Activated CD8-positive, alpha-beta memory T cell treated with anti-CD3 and anti-CD28 coated beads, Interleukin-2, amount 50 U/mL, for 24 hours (primary cell): ENCODE measurements around the gene CCHCR1.
A peak's percentile ranks its signal among the peaks of the same experiment; 100 is the strongest.
"Not testable (repeated sequence)": the region's sequence is repeated elsewhere in the genome, so short reads cannot be mapped to it uniquely, and the experiment has no call there.

Experiments used
- DNase-seq: peaks from one replicate; pipeline ENCODE4 v3.0.0-alpha.2; 2020; ENCODE audit errors: extremely low read depth

The CCHCR1 gene

DNA sequence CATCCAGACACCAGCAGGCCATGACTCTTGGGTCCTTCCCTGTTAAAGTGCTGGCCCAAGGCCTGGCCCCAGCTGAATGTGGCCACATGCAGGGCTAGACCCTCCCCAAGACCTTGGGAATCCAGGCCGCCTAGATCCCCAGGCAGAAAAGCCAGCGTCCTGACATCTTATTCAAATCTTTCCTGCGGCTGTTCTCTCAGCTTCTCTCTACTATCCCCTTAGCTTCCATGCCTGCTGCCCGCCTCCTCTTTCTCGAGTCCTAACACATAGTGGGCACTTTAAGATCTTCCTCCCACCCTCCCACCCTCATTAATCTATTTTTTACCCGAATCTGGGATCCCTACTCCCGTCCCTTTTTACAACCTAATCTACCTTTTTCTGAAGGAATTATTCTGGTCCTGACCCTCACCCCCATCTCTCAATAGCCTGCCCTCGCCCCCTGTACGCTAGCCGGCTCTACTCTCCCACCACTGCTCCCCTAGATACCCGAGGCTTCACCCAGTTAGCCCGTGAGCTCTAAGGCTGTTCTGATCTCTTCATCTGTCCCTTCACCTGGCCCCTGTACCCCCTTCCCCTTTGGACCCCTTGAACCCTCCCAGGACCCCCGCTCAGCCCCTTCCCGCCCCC lies at the start of gene CCHCR1:
Gene CCHCR1 (minus strand): TSS at position 290 of the 627 bp plus-strand sequence. CDS start 202 bp downstream, at position 88.
- DNase-seq, result no peak

GRCh38 chr6:31205638-31206037 lies 48.0 kb upstream of the CCHCR1 start:
- no peak for DNase-seq

DNA sequence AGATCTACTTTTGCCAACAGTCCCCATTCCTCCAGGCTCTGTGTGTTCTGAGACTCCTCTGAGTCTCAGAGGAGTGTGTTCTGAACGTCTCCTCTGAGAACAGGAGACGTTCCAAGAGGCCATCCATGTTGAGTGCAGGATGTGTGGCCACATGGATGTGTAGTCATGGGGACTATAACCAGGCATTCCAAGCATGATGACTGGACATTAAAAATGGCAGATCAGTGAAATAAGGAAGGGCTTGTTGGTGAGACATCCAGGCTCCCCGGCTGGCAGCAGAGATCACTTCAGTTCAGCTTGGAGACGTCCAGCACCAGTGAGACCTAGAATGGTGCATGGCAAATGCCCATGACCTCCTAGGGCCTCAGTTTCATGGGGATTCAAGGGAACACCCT lies 47.1 kb upstream of the CCHCR1 start:
- no peak for DNase-seq

DNA sequence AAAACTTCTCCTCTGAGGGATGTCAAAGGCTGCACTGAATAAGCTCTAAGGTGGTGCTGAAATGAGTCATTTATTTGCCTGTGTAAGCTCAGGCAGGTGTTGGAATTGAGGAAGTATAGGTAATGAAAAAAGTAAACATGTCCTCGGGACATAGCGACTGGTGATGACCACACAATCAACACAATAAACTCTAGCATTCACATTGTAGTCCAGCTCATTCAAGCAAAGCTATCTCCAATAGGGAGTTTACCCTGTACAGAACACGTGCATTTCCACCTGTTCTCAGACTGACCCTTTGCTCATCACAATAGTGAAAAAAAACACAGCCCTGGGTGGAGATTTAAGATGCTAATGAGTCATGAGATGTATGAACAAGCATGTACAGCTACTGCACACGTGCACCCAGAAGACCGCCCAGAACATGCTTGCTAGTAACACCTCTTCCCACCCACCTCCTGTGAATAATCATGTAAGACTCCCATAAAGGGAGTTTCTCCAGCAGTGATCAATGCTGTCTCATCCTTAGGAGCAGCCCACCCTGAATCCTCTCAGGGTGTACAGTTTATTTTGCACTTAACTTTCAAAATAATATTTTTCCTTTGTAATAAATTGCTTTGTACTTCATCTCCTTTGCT lies 45.9 kb upstream of the CCHCR1 start:
- DNase-seq, result peak; percentile 42

DNA sequence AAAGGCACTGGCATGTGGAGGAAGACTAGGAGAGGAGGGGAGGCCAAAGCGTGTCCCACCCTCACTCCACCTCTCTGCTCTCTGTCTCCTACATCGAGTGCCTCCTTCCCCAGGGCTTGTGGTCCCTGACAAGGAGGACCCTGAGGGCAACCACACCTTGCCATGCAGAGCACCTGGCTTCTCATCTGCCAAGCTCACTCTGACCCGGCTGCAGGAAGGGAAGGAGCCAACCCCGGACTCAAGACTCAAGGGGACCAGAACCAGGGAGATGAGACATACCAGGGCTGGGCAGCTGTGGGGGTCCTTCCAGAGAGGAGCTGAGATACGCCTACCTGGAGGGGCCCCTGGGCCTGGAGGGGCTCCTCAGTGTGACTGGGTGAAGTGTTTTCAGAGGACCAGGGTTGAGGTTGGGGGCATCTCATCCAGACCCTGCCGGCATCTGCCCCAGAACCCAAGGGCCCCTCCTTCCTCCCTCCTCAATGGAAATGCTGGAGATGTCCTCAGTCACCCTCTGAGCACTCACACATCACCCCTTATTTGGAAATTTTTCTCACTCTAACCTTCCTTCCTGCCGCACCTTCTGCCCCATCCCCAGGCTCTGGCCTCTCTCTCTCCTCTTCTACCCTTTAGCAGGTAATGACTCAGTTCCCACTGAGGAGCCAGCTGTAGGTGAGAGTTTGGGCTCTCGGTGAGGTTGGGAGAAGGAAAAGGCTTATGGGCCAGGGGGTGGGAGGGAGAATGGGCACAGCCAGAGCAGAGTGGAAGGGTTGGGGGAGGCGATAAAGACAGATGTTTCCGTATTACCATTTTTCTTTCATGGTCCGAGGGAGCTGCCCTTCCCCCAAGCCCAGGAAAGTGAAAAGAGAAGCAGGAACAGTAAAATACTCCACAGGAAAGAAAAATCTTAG lies 44.9 kb upstream of the CCHCR1 start:
- DNase-seq, result no peak

- not testable (repeated sequence) for DNase-seq
Measured at GRCh38 chr6:31199105-31199452, 41.5 kb upstream of the CCHCR1 start.

- DNase-seq, result peak; percentile 91
Measured at GRCh38 chr6:31197559-31198305, 40.1 kb upstream of the CCHCR1 start.

GRCh38 chr6:31196251-31197022 lies 38.8 kb upstream of the CCHCR1 start:
- DNase-seq, result not testable (repeated sequence)

DNA sequence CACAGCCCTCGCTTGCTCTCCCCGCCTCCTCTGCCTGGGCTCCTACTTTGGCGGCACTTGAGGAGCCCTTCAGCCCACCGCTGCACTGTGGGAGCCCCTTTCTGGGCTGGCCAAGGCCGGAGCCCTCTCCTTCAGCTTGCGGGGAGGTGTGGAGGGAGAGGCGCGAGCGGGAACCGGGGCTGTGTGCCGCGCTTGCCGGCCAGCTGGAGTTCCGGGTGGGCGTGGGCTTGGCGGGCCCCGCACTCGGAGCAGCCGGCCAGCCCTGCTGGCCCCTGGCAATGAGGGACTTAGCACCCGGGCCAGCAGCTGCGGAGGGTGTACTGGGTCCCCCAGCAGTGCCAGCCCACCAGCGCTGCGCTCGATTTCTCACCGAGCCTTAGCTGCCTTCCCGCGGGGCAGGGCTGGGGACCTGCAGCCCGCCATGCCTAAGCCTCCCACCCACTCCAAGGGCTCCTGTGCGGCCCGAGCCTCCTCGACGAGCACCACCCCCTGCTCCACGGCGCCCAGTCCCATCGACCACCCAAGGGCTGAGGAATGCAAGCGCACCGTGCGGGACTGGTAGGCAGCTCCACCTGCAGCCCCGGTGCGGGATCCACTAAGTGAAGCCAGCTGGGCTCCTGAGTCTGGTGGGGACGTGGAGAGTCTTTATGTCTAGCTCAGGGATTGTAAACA lies 37.8 kb upstream of the CCHCR1 start:
- not testable (repeated sequence) for DNase-seq

DNA sequence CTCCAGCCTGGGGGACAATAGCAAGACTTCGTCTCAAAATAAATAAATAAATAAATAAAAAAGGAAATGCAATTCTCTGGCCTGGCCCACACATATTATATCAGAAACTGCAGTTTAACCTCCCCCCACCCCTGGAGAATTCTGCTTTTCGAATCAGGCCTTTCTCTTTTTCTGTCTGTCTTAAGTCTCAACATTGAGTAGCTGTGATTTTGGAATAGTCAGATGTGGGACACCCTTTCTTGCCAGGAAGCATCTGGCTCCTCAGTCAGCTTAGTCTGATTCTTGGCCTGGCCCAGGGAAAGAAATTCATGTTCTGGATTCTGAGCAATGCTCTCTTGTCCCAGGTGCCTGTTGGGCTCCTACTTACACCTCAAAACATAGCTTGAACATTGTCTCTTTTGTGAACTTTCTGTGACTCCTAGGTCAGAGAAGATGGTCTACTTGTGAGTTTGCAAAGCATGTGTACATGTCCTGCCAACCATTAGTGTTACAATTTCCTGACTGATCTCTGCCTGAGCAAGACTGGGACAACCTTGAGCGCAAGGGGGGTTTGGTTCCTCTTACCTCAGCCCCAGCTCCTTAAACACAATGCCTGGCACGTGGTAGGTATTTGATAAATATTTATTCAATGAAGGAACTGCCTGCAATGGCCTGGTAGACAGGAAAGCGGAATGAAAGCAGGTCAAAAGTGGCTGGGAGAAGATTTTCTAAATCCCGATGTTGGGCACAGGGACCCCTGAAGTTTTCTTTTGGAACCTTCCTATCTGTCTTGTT lies 36.6 kb upstream of the CCHCR1 start:
- no peak for DNase-seq

DNA sequence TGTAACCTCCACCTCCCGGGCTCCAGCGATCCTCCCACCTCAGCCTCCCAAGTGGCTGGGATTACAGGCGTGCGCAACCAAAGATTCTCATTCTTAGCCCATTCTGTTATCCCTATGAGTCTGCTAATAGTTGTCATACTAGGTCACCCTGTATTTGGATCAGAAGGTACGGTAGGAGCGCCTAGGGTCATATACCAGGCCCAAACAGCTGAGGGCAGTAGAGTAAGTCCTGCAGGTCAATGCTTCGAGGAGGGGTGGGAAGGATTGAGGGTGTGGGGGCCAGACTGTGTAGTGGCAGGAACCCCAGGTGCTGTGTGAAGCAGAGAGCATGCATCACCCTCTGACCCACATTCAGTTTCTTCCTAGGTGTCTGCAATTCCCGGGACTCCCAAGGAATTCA lies 35.6 kb upstream of the CCHCR1 start:
- no peak for DNase-seq

DNA sequence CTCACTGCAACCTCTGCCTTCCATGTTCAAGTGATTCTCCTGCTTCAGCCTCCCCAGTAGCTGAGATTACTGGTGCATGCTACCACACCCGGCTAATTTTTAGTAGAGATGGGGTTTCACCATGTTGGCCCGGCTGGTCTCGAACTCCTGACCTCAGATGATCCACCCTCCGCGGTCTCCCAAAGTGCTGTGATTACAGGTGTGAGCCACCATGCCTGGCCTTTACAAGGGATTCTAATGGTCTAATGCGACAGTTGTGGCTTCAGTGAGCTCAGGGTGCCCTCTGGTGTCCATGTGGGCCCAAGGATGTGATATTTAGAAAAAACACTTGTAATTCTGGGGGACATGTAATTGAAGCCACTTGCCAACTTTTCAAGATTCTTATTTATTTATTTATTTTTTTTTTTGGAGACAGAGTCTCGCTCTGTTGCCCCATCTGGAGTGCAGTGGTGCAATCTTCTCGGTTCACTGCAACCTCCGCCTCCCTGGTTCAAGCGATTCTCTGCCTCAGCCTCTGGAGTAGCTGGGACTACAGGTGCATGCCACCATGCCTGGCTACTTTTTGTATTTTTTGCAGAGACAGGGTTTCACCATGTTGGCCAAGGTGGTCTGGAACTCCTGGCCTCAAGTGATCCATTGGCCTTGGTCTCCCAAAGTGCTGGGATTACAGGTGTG lies 35.0 kb upstream of the CCHCR1 start:
- DNase-seq, result not testable (repeated sequence)

DNA sequence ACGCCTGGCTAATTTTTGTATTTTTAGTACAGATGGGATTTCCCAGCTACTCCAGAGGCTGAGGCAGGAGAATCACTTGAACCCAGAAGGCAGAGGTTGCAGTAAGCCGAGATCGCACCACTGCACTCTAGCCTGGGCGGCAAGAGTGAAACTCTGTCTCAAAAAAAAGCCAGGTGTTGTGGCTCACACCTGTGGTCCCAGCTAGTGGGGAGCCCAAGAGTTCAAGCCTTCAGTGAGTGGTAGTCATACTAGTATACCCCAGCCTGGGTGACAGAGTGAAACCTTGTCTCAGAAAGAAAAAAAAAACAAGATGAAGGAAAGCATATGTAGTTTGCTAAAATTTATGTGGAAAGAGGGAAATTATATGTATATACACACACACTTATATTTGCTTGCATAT lies 32.9 kb upstream of the CCHCR1 start:
- DNase-seq, result no peak

DNA sequence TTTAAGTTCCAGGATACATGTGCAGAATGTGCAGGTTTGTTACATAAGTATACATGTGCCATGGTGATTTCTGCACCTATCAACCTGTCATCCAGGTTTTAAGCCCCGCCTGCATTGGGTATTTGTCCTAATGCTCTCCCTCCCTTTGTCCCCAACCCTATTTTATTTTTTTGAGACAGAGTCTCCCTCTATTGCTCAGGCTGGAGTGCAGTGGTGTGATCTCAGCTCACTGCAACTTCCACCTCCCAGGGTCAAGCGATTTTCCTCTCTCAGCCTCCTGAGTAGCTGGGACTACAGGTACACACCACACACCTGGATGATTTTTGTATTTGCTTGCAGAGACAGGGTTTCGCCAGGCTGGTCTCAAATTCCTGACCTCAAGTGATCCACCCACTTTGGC lies 31.6 kb upstream of the CCHCR1 start:
- DNase-seq, result not testable (repeated sequence)

- no peak for DNase-seq
Measured at GRCh38 chr6:31187780-31188194, 30.2 kb upstream of the CCHCR1 start.

GRCh38 chr6:31186052-31186734 lies 28.6 kb upstream of the CCHCR1 start:
- DNase-seq, result no peak

- DNase-seq, result not testable (repeated sequence)
Measured at GRCh38 chr6:31185695-31186051, 28.1 kb upstream of the CCHCR1 start.

- DNase-seq, result not testable (repeated sequence)
Measured at GRCh38 chr6:31183859-31184258, 26.3 kb upstream of the CCHCR1 start.

GRCh38 chr6:31183287-31183686 lies 25.7 kb upstream of the CCHCR1 start:
- not testable (repeated sequence) for DNase-seq
